Posterior cingulate gyrus (tissue), 11 donors: ENCODE results near the gene ARHGAP26.
A peak's percentile ranks its signal among the peaks of the same experiment; 100 is the strongest.
"Not testable (repeated sequence)": the region's sequence is repeated elsewhere in the genome, so short reads cannot be mapped to it uniquely, and the experiment has no call there.

Experiments used
- DNase-seq, 10 donors: peaks; one replicate each; pipeline versions ENCODE4 v3.0.0 to v3.0.0-alpha.2; 2020 to 2021; ENCODE audit warnings: mixed read lengths in 3 of 10
- intact Hi-C: fragments of 100-400 bp; cut with DNase I; formaldehyde crosslinking; loops from one replicate; pipeline ENCODE4 v1.15.1; 2023

Gene ARHGAP26

GRCh38 chr5:142971303-142972013 is 201.3 kb downstream of the ARHGAP26 start:
- intact Hi-C loops = no loop called here
- no peak for DNase-seq

- no peak for DNase-seq
- intact Hi-C loops = no loop called here
Measured at GRCh38 chr5:142972064-142972570, 201.9 kb downstream of the ARHGAP26 start.

DNA sequence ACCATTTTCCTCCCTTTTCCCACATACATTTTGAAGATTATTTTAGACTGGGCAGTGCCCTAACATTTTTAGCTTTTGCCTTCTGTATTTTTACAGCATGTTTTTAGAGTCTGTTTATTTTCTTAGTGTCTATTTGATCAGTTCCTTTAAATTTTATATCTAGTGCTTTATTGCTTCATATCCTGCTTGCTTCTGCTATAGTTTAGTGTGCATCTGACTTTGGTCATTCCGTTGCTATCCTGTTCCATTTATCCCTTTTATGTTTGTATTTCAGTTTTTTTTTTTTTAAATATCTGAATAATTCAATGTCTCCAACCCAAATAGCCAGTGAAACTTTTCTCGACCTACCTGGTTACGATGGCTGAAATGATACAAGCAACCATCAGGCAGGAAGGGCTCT is 203.8 kb downstream of the ARHGAP26 start:
- intact Hi-C loops = no loop called here
- DNase-seq = no peak

- intact Hi-C loops = no loop called here
- peak in 1 of 10 donors; percentile 74 for DNase-seq
Measured at GRCh38 chr5:142974409-142974808, 204.2 kb downstream of the ARHGAP26 start.

DNA sequence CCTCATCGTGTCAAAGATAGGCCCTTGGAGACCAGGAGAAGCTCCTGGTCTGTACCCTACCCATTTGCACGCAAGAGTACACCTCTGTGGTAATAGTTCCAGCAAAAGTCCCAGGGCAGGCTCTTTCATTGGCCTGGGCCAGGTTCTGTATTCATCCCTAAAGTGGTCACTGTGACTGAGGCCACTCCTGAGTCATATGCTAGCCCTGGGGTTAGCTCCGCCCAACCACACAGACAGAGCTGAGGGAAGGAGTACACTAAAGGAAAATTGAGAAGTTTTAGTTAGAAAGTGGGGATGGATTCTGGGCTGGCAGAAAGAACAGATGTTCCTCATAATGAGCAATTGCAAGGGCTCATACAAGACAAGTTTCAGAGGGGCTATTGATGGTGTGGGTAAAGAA is 206.7 kb downstream of the ARHGAP26 start:
- DNase-seq = no peak

DNA sequence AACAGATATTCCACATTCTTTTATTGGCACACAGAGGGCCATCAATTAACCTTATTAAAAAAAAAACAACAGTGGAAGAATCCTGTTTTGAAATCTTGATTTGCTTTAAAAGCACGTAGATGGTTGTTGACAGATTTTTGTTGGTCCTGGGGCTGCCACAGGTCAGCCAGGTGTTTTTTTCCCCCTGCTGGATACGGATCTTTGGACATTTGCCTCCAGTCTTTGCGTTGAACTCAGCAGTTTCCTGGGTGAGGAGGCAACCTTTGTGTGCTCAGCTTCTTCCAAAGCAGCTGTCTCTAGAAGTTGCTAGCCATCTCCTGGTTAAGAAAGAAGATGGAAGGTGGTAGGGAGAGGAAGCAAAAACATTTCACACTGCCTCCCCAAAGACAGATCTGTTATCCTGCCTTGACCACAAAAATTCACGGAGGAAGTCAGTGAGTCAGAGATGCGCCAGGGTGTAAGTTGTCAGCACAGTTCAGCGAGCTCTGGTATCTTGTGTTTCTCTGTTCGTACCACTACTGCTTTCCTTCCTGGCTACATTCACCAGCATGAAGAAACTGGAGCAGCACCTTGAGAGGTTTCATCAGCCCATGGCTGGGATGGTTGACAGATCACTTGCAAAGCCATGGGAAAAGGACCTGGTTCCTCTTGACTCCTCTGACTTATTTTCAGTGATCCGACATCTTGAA is 207.3 kb downstream of the ARHGAP26 start:
- DNase-seq = no peak
- intact Hi-C loops = no loop called here

More for the DNA sequence above, 206.7 kb downstream of the ARHGAP26 start:
- intact Hi-C loops = no loop called here

DNA sequence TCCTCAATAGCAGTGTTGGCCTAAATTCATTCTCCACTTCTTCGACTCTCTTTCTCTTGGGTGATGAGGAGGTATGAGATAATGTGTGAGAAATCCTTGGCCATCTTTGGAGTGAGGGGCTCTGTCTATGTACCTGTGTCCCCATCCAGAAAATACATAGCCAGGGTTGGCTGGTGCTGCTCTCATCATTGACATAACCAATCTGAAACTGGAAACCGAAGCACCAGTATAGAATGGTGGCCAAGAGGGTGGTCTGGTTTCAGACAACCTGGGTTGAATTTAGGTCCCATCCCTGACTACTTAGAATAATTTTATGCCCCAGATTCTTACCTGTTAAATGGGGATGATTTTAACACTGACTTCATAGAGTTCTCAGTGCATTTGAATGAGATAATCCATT is 208.1 kb downstream of the ARHGAP26 start:
- no peak for DNase-seq
- intact Hi-C loops = no loop called here

DNA sequence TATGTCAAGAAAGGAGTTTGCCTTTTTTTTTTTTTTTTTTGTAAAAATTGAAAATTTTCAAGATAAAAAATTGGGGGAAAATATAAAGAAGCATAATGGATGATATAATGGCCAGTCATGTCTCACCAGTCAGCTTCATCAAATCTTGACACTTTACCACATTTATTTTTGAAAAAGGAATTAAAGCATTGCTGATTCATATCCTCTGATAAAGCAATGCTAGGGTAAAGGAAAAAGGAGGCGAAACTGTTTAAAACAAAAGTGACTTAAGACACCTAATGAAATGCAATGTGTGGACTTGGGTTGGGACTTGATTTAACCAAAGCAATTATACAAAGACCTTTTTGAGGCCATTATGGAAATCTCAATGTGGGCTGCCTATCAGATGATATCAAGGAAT is 208.5 kb downstream of the ARHGAP26 start:
- intact Hi-C loops = no loop called here
- no peak for DNase-seq

GRCh38 chr5:142979636-142980035 is 209.5 kb downstream of the ARHGAP26 start:
- no peak for DNase-seq

DNA sequence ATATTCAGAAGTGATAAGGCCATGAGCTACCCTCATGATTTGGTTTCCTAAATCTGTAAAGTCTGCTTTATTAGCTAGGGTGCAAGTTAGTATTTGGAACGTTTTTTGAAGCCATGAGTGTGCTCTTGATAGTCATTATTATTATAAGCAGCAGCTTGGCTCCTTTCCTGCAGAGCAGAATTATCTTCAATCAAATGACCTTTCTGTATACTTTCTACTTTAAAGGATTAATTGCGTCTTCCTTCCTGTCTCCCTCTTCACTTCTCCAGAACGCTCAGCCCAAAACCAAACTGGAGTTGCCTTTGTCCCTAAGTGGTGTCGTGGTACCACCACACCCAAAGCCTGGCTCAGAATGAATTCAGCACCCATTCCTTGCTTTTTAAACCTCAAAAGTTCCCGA is 211.3 kb downstream of the ARHGAP26 start:
- intact Hi-C loops = no loop called here
- no peak for DNase-seq

More at GRCh38 chr5:142979636-142980035, 209.5 kb downstream of the ARHGAP26 start:
- intact Hi-C loops = no loop called here

- DNase-seq = peak; percentile 46 to 94 (median 78)
- intact Hi-C loops = no loop called here
Measured at GRCh38 chr5:142981886-142982820, 212.0 kb downstream of the ARHGAP26 start.

GRCh38 chr5:142982821-142983200 is 212.6 kb downstream of the ARHGAP26 start:
- no peak for DNase-seq
- intact Hi-C loops = no loop called here

DNA sequence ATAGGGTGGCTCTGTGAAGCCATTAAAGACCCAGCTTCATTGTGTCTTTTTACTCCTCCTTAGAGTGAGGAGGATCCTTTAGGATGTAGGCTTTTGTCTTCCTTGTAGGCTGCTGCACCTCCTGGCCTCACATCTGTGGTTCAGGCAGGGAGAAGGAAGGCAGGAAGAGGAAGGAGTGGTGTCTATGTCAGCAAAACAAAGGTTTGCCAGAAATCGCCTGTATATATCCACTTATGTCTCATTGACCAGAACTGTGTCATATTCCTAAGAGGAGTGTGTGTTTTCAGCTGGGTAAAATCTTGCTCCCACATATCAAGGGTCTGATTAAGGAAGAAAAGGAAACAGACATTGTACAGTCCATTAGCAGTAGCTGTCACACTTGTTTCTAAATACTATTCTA is 213.8 kb downstream of the ARHGAP26 start:
- intact Hi-C loops = no loop called here
- DNase-seq = no peak

- intact Hi-C loops = no loop called here
- no peak for DNase-seq
Measured at GRCh38 chr5:142984525-142984924, 214.3 kb downstream of the ARHGAP26 start.

- intact Hi-C loops, DNase-seq: not testable (repeated sequence)
Measured at GRCh38 chr5:142989270-142989669, 219.1 kb downstream of the ARHGAP26 start.

- intact Hi-C loops, DNase-seq: not testable (repeated sequence)
Measured at GRCh38 chr5:142990073-142990472, 219.9 kb downstream of the ARHGAP26 start.

DNA sequence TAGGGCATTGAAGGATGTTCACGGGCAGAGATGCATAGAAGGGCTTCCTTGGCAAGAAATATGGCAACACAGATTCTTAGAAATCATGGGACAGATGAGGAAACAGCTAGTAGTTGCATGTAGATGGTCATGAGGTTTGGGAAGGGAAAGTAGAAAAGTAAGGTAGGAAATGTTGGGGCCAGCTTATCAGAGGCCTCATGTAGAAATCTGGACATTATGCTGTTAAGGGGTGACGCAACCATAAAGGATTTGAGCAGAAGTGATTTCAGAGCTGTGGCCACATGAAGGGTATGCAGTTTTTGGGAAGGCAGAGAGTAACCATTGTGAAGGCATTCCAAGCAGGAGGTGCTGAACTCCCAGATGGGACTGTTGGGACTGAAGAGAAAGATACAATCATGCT is 224.0 kb downstream of the ARHGAP26 start:
- DNase-seq = no peak
- intact Hi-C loops = no loop called here

- intact Hi-C loops, DNase-seq: not testable (repeated sequence)
Measured at GRCh38 chr5:142995621-142996020, 225.4 kb downstream of the ARHGAP26 start.

GRCh38 chr5:142997591-142997990 is 227.4 kb downstream of the ARHGAP26 start:
- intact Hi-C loops = no loop called here
- DNase-seq = no peak

DNA sequence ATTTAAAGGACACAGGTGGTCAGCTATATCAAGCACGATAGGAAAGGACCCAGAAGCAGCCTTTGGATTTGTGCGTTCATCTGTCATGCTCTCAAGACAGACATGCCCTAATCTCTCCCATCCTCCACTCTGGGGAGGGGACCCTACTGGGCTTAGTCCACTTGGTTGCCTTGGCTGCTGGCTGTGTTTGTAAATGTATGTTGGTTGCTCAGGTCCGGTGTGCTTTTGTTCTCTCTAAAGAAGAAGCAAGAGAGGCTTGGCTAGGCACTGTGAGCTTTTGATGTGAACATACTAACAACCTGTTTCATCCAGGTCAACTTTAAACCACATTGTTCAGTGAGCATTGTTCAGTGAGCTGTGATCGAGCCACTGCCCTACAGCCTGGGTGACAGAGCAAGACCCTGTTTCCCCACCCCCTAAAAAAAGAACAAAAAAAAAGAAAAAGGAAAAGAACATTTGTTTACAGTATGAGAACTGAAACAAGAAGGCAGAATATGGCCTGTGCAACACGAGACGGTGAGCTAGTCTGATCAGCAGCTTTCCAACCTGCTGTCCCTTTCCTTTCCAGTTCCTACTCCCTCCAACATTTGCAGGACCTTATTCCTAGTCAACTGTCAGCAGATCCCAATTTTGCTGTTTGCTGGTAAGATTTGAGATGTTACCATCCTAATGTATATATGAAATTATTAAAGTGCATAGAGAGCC is 228.3 kb downstream of the ARHGAP26 start:
- intact Hi-C loops = no loop called here
- DNase-seq = no peak
